HepG2 (cell line): ENCODE data around the gene CCNB3. TPM values are rescaled to one million over a fixed set of nuclear protein-coding genes. Genes with fewer than 3 reads are reported as not detected.

ENCODE experiments used
- ATAC-seq: fragments of 200-7000 bp; cut with Tn5 transposase; 3 replicates; pipeline ENCODE4 v1.9.1; 2020; ENCODE audit warnings: mild to moderate bottlenecking, moderate library complexity
- BruUV-seq: library from RNA; stranded (reverse); fragments of 400-500 nt; replicated peaks from 2 replicates; lab custom pipeline; 2021; lab: Mats Ljungman, UMichigan
- CTCF ChIA-PET: fragments of 300-600 bp; formaldehyde crosslinking; extraction: SDS; loops from one replicate; lab custom pipeline; 2021; ENCODE audit warnings: low total read pairs, inconsistent platforms, low intra/inter-chr PET ratio; lab: Yijun Ruan, JAX
- POLR2A ChIA-PET: fragments of 350-600 bp; sonication (Branson Sonifier 250); formaldehyde crosslinking; loops from one replicate; lab custom pipeline; 2020; ENCODE audit warnings: antibody characterized with exemption, inconsistent platforms; lab: Yijun Ruan, JAX
- DNase-seq: peaks from one replicate; pipeline ENCODE4 v3.0.0-alpha.2; 2015; ENCODE audit warnings: low spot score
- FAIRE-seq: peaks from 3 replicates; lab custom pipeline; 2011; peaks lifted over from hg19 to GRCh38; lab: Jason Lieb, UNC
- H2AFZ ChIP-seq: one replicate; pipeline ENCODE4 v1.6.1; 2011; ENCODE audit warnings: low read length, inconsistent platforms
- H3K27ac ChIP-seq: fragments of 300-600 bp; 3 replicates; pipeline ENCODE4 v1.8.0; 2011; ENCODE audit warnings: mixed run types, mild to moderate bottlenecking, mixed read lengths, low read length, inconsistent platforms; ENCODE audit not compliant: insufficient read depth; ENCODE audit errors: extremely low read length
- H3K27me3 ChIP-seq, 2 experiments: fragments of 200-600 bp in 1 of 2; 2 replicates in 1 of 2; 3 replicates in 1 of 2; pipeline versions ENCODE4 v1.6.0 to v1.8.0; 2011; ENCODE audit warnings: low read length in 2 of 2, mild to moderate bottlenecking in 2 of 2, moderate library complexity in 2 of 2, inconsistent platforms in 1 of 2; ENCODE audit not compliant: insufficient read depth in 2 of 2, control insufficient read depth in 1 of 2
- H3K36me3 ChIP-seq, 2 experiments: fragments of 200-600 bp in 1 of 2; replicated peaks in 1 of 2; 2 replicates in 1 of 2; 3 replicates in 1 of 2; pipeline versions ENCODE4 v1.5.1 to v1.8.0; 2011; ENCODE audit warnings: low read length in 2 of 2, inconsistent platforms in 1 of 2; ENCODE audit not compliant: insufficient read depth in 2 of 2, control insufficient read depth in 1 of 2
- H3K4me1 ChIP-seq: 2 replicates; pipeline ENCODE4 v1.5.1; 2012; ENCODE audit warnings: low read length, inconsistent platforms; ENCODE audit not compliant: insufficient read depth
- H3K4me2 ChIP-seq: 2 replicates; pipeline ENCODE4 v1.6.0; 2011; ENCODE audit warnings: low read depth, low read length, inconsistent platforms
- H3K4me3 ChIP-seq, 3 experiments: fragments of 200-600 bp in 1 of 3; sonication (generic), shearing (Covaris generic) in 1 of 3; replicated peaks in 1 of 3; 2 replicates each; pipeline ENCODE4 v1.5.1; 2011 to 2016; ENCODE audit warnings: low read length in 3 of 3, inconsistent platforms in 2 of 3, low read depth in 2 of 3, mild to moderate bottlenecking in 2 of 3, control low read depth in 1 of 3, mixed read lengths in 1 of 3; ENCODE audit not compliant: insufficient read depth in 1 of 3
- H3K79me2 ChIP-seq: one replicate; pipeline ENCODE4 v1.6.1; 2011; ENCODE audit warnings: low read length, inconsistent platforms; ENCODE audit not compliant: insufficient read depth
- H3K9ac ChIP-seq: 2 replicates; pipeline ENCODE4 v1.6.0; 2011; ENCODE audit warnings: mild to moderate bottlenecking, low read depth, low read length, inconsistent platforms; ENCODE audit not compliant: insufficient read depth
- H3K9me3 ChIP-seq: 2 replicates; pipeline ENCODE4 v1.5.1; 2012; ENCODE audit warnings: mild to moderate bottlenecking, low read length
- H4K20me1 ChIP-seq: 2 replicates; pipeline ENCODE4 v1.6.0; 2011; ENCODE audit warnings: inconsistent platforms, mild to moderate bottlenecking, low read length, moderate library complexity; ENCODE audit not compliant: insufficient read depth
- CENPX ChIP-seq: sonication (generic); formaldehyde crosslinking; IDR thresholded peaks from 2 replicates; pipeline ENCODE4 v1.9.0; 2021; ENCODE audit warnings: mild to moderate bottlenecking, missing genetic modification reagents, moderate library complexity
- CHD4 ChIP-seq: fragments of 200-600 bp; sonication (generic); IDR thresholded peaks from 2 replicates; pipeline ENCODE4 v1.7.0; 2017; ENCODE audit warnings: mild to moderate bottlenecking, low read length, borderline replicate concordance
- EED ChIP-seq: sonication (generic); formaldehyde crosslinking; IDR thresholded peaks from 2 replicates; pipeline ENCODE4 v1.5.0; 2020; ENCODE audit warnings: mild to moderate bottlenecking, missing genetic modification reagents
- IKZF5 ChIP-seq: IDR thresholded peaks from 2 replicates; pipeline ENCODE4 v1.6.1; 2018; ENCODE audit warnings: missing genetic modification reagents, mild to moderate bottlenecking, missing compliant biosample characterization
- MIER3 ChIP-seq: IDR thresholded peaks from 2 replicates; pipeline ENCODE4 v1.6.1; 2016; ENCODE audit warnings: missing compliant biosample characterization, borderline replicate concordance
- SMYD3 ChIP-seq: sonication (generic); formaldehyde crosslinking; IDR thresholded peaks from 2 replicates; pipeline ENCODE4 v1.8.1; 2023; ENCODE audit warnings: mild to moderate bottlenecking, missing genetic modification reagents
- SRSF1 ChIP-seq: fragments of 200-400 bp; formaldehyde crosslinking; optimal IDR thresholded peaks from 2 replicates; pipeline ENCODE3; 2017; ENCODE audit warnings: mild to moderate bottlenecking, low read depth, low read length, moderate library complexity
- ZNF530 ChIP-seq: sonication (generic); formaldehyde crosslinking; IDR thresholded peaks from 2 replicates; pipeline ENCODE4 v1.5.0; 2020; ENCODE audit warnings: low read depth, mild to moderate bottlenecking, missing genetic modification reagents
- ZNF816 ChIP-seq: sonication (generic); formaldehyde crosslinking; IDR thresholded peaks from 2 replicates; pipeline ENCODE4 v1.8.0; 2022; ENCODE audit warnings: missing genetic modification reagents, mild to moderate bottlenecking, borderline replicate concordance
- WGBS: methylation state at CpG from one replicate; pipeline ENCODE4 v1.1.6; 2017; ENCODE audit warnings: low lambda C conversion rate; 5-methylcytosine and 5-hydroxymethylcytosine counted together
- in situ Hi-C: cut with HindIII; loops from 2 replicates; pipeline ENCODE4 v1.10.0; 2017; ENCODE audit warnings: low pct_unique_long_range_greater_than_20kb; ENCODE audit not compliant: extremely low pct_ligation_motif_present
- intact Hi-C: fragments of 100-400 bp; cut with micrococcal nuclease; formaldehyde crosslinking; loops from one replicate; pipeline ENCODE4 v1.10.0; 2022; ENCODE audit not compliant: unreplicated experiment
- polyA plus RNA-seq, 8 experiments: library from polyadenylated mRNA; depleted of rRNA in 3 of 8; stranded (reverse) in 7 of 8; unstranded in 1 of 8; fragments of >200 nt; fragmentation: Illumina TruSeq in 4 of 8; extraction: Trizol in 4 of 8; gene quantifications; 2 replicates each; pipeline versions ENCODE4 v1.2.1 to v1.2.3, GENCODE V29; 2011 to 2016; ENCODE audit warnings: low read depth in 4 of 8, missing spikeins in 1 of 8, mixed read lengths in 1 of 8; ENCODE audit not compliant: insufficient read depth in 1 of 8
- total RNA-seq, 5 experiments: library from RNA; depleted of rRNA; stranded (reverse); fragments of >200 nt; fragmentation: Illumina TruSeq; extraction: Trizol; gene quantifications; 2 replicates each; pipeline ENCODE4 v1.2.3, GENCODE V29; 2016; ENCODE audit warnings: low read depth in 1 of 5
- TF ChIP-seq, protein P1 (sequence below): sonication (generic); formaldehyde crosslinking; IDR thresholded peaks from 2 replicates; pipeline ENCODE4 v1.8.1; 2023; ENCODE audit warnings: mild to moderate bottlenecking, inconsistent platforms, moderate library complexity, missing genetic modification reagents, borderline replicate concordance
- TF ChIP-seq, protein P2 (sequence below): sonication (generic); formaldehyde crosslinking; IDR thresholded peaks from 2 replicates; pipeline ENCODE4 v1.5.1; 2020; ENCODE audit warnings: mild to moderate bottlenecking, moderate library complexity, missing genetic modification reagents
- TF ChIP-seq, protein P3 (sequence below): sonication (generic); formaldehyde crosslinking; IDR thresholded peaks from 2 replicates; pipeline ENCODE4 v1.4.0; 2020; ENCODE audit warnings: missing genetic modification reagents
- TF ChIP-seq, protein P4 (sequence below): sonication (generic); formaldehyde crosslinking; IDR thresholded peaks from 2 replicates; pipeline ENCODE4 v1.5.0; 2020; ENCODE audit warnings: mild to moderate bottlenecking, missing genetic modification reagents

CCNB3 gene
- total and polyA plus RNA-seq, 2 of the 13 experiments (the other 11 are each of a cell fraction or from before 2014, with no cell fraction given): 0.04 to 0.07 TPM

DNA sequence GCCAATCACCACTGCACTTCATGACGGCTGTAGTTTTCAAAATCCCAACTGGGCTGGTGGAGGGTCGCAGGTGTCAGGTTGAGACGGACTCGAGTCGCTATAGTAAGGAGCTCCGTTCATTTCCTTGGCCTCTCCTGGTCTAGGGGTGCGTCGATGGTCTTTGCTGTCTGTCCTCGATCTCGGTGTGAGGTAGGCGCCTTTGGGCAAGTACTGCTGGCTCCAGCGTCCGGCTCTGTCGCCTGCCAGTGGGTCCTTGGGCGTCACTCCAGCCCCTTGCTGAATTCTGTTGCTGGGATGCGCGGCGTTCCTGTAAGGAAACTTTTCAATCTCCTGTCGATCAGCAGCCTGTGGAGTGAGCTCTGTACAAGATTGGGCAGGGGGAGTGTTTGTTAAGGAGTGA lies 76.7 kb downstream of the CCNB3 start:
- Histone ChIP-seq H3K9ac (no peak overlapping the region), H3K27me3 (no peaks in the 10 kb centered on the region; a peak in 1 of 5 replicates), H3K4me3 (no peak overlapping the region), H4K20me1 (no peaks in the 10 kb centered on the region), H3K4me2 (no peak overlapping the region), H3K27ac (no peak overlapping the region), H3K79me2 (no peaks in the 10 kb centered on the region), H3K36me3 (no peaks in the 10 kb centered on the region), H2AFZ (no peak overlapping the region), H3K9me3 (no peaks in the 10 kb centered on the region), H3K4me1 (no peaks in the 10 kb centered on the region)
- ChIA-PET POLR2A (no interaction called here), CTCF (no interaction called here)
- BruUV-seq: no TSS peak
- FAIRE-seq (no peak), DNase-seq (no peak), ATAC-seq (no peak)
- WGBS: no CpG with 5 or more reads among the region's 19 CpGs
- TF ChIP-seq EED (no peak), MIER3 (no peak), CHD4 (no peak), CENPX (CRISPR knock-in tag) (no peak), ZNF530 (CRISPR knock-in tag) (no peak), IKZF5 (CRISPR knock-in tag) (no peak), ZNF816 (CRISPR knock-in tag) (no peak), SRSF1 (no peak), SMYD3 (CRISPR knock-in tag) (no peak)
- TF ChIP-seq, protein P1, sequence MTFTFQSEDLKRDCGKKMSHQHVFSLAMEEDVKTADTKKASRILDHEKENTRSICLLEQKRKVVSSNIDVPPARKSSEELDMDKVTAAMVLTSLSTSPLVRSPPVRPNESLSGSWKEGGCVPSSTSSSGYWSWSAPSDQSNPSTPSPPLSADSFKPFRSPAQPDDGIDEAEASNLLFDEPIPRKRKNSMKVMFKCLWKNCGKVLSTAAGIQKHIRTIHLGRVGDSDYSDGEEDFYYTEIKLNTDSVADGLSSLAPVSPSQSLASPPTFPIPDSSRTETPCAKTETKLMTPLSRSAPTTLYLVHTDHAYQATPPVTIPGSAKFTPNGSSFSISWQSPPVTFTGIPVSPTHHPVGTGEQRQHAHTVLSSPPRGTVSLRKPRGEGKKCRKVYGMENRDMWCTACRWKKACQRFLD (CRISPR knock-in tag): no peak
- TF ChIP-seq, protein P2, sequence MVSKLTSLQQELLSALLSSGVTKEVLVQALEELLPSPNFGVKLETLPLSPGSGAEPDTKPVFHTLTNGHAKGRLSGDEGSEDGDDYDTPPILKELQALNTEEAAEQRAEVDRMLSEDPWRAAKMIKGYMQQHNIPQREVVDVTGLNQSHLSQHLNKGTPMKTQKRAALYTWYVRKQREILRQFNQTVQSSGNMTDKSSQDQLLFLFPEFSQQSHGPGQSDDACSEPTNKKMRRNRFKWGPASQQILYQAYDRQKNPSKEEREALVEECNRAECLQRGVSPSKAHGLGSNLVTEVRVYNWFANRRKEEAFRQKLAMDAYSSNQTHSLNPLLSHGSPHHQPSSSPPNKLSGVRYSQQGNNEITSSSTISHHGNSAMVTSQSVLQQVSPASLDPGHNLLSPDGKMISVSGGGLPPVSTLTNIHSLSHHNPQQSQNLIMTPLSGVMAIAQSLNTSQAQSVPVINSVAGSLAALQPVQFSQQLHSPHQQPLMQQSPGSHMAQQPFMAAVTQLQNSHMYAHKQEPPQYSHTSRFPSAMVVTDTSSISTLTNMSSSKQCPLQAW (CRISPR knock-in tag): no peak
- TF ChIP-seq, protein P3, sequence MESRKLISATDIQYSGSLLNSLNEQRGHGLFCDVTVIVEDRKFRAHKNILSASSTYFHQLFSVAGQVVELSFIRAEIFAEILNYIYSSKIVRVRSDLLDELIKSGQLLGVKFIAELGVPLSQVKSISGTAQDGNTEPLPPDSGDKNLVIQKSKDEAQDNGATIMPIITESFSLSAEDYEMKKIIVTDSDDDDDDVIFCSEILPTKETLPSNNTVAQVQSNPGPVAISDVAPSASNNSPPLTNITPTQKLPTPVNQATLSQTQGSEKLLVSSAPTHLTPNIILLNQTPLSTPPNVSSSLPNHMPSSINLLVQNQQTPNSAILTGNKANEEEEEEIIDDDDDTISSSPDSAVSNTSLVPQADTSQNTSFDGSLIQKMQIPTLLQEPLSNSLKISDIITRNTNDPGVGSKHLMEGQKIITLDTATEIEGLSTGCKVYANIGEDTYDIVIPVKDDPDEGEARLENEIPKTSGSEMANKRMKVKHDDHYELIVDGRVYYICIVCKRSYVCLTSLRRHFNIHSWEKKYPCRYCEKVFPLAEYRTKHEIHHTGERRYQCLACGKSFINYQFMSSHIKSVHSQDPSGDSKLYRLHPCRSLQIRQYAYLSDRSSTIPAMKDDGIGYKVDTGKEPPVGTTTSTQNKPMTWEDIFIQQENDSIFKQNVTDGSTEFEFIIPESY (CRISPR knock-in tag): no peak
- TF ChIP-seq, protein P4, sequence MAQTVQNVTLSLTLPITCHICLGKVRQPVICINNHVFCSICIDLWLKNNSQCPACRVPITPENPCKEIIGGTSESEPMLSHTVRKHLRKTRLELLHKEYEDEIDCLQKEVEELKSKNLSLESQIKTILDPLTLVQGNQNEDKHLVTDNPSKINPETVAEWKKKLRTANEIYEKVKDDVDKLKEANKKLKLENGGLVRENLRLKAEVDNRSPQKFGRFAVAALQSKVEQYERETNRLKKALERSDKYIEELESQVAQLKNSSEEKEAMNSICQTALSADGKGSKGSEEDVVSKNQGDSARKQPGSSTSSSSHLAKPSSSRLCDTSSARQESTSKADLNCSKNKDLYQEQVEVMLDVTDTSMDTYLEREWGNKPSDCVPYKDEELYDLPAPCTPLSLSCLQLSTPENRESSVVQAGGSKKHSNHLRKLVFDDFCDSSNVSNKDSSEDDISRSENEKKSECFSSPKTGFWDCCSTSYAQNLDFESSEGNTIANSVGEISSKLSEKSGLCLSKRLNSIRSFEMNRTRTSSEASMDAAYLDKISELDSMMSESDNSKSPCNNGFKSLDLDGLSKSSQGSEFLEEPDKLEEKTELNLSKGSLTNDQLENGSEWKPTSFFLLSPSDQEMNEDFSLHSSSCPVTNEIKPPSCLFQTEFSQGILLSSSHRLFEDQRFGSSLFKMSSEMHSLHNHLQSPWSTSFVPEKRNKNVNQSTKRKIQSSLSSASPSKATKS (CRISPR knock-in tag): no peak
- in situ Hi-C loops: no loop called here
- intact Hi-C loops: no loop called here
